HEK293 (cell line): Measurements from ENCODE around the gene SCFD2.

Source experiments
- CTCF ChIA-PET: fragments of 350-600 bp; formaldehyde crosslinking; extraction: SDS; loops from one replicate; lab custom pipeline; 2021; ENCODE audit warnings: antibody characterized with exemption; lab: Yijun Ruan, JAX
- POLR2A ChIA-PET: fragments of 300-600 bp; formaldehyde crosslinking; extraction: SDS; loops from one replicate; lab custom pipeline; 2020; ENCODE audit warnings: antibody characterized with exemption, inconsistent platforms; lab: Yijun Ruan, JAX
- H3K27ac ChIP-seq: fragments of 200-500 bp; sonication (Bioruptor generic); 2 replicates; pipeline ENCODE4 v1.5.1; 2014; ENCODE audit warnings: low read depth, low read length, control low read depth, inconsistent platforms; ENCODE audit errors: extremely low read depth
- H3K36me3 ChIP-seq, 2 experiments: fragments of 200-500 bp in 1 of 2; sonication (Bioruptor generic) in 1 of 2; 1 replicate in 1 of 2; 2 replicates in 1 of 2; pipeline ENCODE4 v1.5.1; 2014 to 2017; ENCODE audit warnings: inconsistent platforms in 2 of 2, low read length in 2 of 2; ENCODE audit not compliant: control insufficient read depth in 2 of 2, insufficient read depth in 1 of 2
- H3K4me1 ChIP-seq: fragments of 200-500 bp; sonication (Bioruptor generic); 2 replicates; pipeline ENCODE4 v1.5.1; 2014; ENCODE audit warnings: mild to moderate bottlenecking, low read length, inconsistent platforms; ENCODE audit not compliant: control insufficient read depth, insufficient read depth
- H3K4me3 ChIP-seq: 2 replicates; pipeline ENCODE4 v1.5.1; 2011; ENCODE audit warnings: low read depth, mild to moderate bottlenecking, control low read depth, low read length, moderate library complexity
- H3K9me3 ChIP-seq: fragments of 200-500 bp; sonication (Bioruptor generic); 2 replicates; pipeline ENCODE4 v1.5.1; 2014; ENCODE audit warnings: low read depth, low read length, inconsistent platforms; ENCODE audit not compliant: control insufficient read depth, insufficient read depth
- BCL11B ChIP-seq: fragments of 450-650 bp; formaldehyde crosslinking; IDR thresholded peaks from 2 replicates; pipeline ENCODE4 v1.5.1; 2016; ENCODE audit warnings: low read depth, missing biosample characterization, missing genetic modification characterization
- GFI1B ChIP-seq: fragments of 450-650 bp; formaldehyde crosslinking; IDR thresholded peaks from 2 replicates; pipeline ENCODE4 v1.5.1; 2016; ENCODE audit warnings: missing biosample characterization, missing genetic modification characterization
- HOXC10 ChIP-seq: sonication (generic); formaldehyde crosslinking; IDR thresholded peaks from 2 replicates; pipeline ENCODE4 v1.8.1; 2023; ENCODE audit warnings: mild to moderate bottlenecking, missing genetic modification reagents
- OSR2 ChIP-seq: fragments of 450-650 bp; formaldehyde crosslinking; IDR thresholded peaks from 2 replicates; pipeline ENCODE4 v1.5.1; 2016; ENCODE audit warnings: missing biosample characterization, missing genetic modification characterization
- SETDB1 ChIP-seq: IDR thresholded peaks from one replicate; pipeline ENCODE4 v1.6.1; 2017; ENCODE audit warnings: mild to moderate bottlenecking, low read length, moderate library complexity, mixed read lengths; ENCODE audit not compliant: insufficient read length
- SP2 ChIP-seq: fragments of 450-650 bp; formaldehyde crosslinking; IDR thresholded peaks from 2 replicates; pipeline ENCODE4 v1.5.1; 2016; ENCODE audit warnings: missing biosample characterization, missing genetic modification characterization
- ZBTB17 ChIP-seq: fragments of 450-650 bp; formaldehyde crosslinking; IDR thresholded peaks from 2 replicates; pipeline ENCODE4 v1.5.1; 2016; ENCODE audit warnings: missing biosample characterization, missing genetic modification characterization
- ZNF19 ChIP-seq: fragments of 450-650 bp; formaldehyde crosslinking; IDR thresholded peaks from 2 replicates; pipeline ENCODE4; 2016; ENCODE audit warnings: missing biosample characterization, missing genetic modification characterization, low read depth
- ZNF202 ChIP-seq: fragments of 450-650 bp; formaldehyde crosslinking; IDR thresholded peaks from 2 replicates; pipeline ENCODE4 v1.5.1; 2016; ENCODE audit warnings: missing biosample characterization, missing genetic modification characterization, borderline replicate concordance
- ZNF366 ChIP-seq: fragments of 450-650 bp; formaldehyde crosslinking; conservative IDR thresholded peaks from 2 replicates; pipeline ENCODE4 v1.5.1; 2016; ENCODE audit warnings: missing biosample characterization, missing genetic modification characterization
- ZNF549 ChIP-seq: fragments of 450-650 bp; IDR thresholded peaks from 2 replicates; pipeline ENCODE4 v1.5.1; 2018; ENCODE audit warnings: missing biosample characterization, missing genetic modification characterization, mild to moderate bottlenecking, inconsistent platforms, moderate library complexity
- ZNF558 ChIP-seq: fragments of 450-650 bp; formaldehyde crosslinking; IDR thresholded peaks from 2 replicates; pipeline ENCODE4 v1.5.1; 2016; ENCODE audit warnings: missing biosample characterization, missing genetic modification characterization
- ZNF600 ChIP-seq: fragments of 450-650 bp; formaldehyde crosslinking; IDR thresholded peaks from 2 replicates; pipeline ENCODE4 v1.5.1; 2016; ENCODE audit warnings: missing biosample characterization, missing genetic modification characterization
- ZNF610 ChIP-seq: fragments of 450-650 bp; formaldehyde crosslinking; IDR thresholded peaks from 2 replicates; pipeline ENCODE4 v1.5.1; 2016; ENCODE audit warnings: missing biosample characterization, missing genetic modification characterization, borderline replicate concordance
- ZNF76 ChIP-seq: fragments of 450-650 bp; formaldehyde crosslinking; IDR thresholded peaks from 2 replicates; pipeline ENCODE4; 2016; ENCODE audit warnings: low read depth, missing biosample characterization, missing genetic modification characterization, borderline replicate concordance
- ZNF791 ChIP-seq: fragments of 450-650 bp; formaldehyde crosslinking; IDR thresholded peaks from 2 replicates; pipeline ENCODE4 v1.5.1; 2016; ENCODE audit warnings: missing biosample characterization, missing genetic modification characterization
- ZSCAN16 ChIP-seq: fragments of 450-650 bp; formaldehyde crosslinking; IDR thresholded peaks from 2 replicates; pipeline ENCODE4 v1.5.1; 2016; ENCODE audit warnings: missing biosample characterization, missing genetic modification characterization
- ZSCAN23 ChIP-seq: fragments of 450-650 bp; formaldehyde crosslinking; IDR thresholded peaks from 2 replicates; pipeline ENCODE4 v1.5.1; 2016; ENCODE audit warnings: missing biosample characterization, missing genetic modification characterization
- TF ChIP-seq, protein P1 (sequence below): fragments of 450-650 bp; formaldehyde crosslinking; IDR thresholded peaks from 2 replicates; pipeline ENCODE4 v1.5.1; 2016; ENCODE audit warnings: missing biosample characterization, missing genetic modification characterization
- TF ChIP-seq, protein P2 (sequence below): sonication (generic); formaldehyde crosslinking; IDR thresholded peaks from 2 replicates; pipeline ENCODE4 v1.8.1; 2022; ENCODE audit warnings: mild to moderate bottlenecking, moderate library complexity, missing genetic modification reagents
- TF ChIP-seq, protein P3 (sequence below): fragments of 450-650 bp; formaldehyde crosslinking; IDR thresholded peaks from 2 replicates; pipeline ENCODE4 v1.5.1; 2016; ENCODE audit warnings: missing biosample characterization, missing genetic modification characterization
- TF ChIP-seq, protein P4 (sequence below): fragments of 450-650 bp; formaldehyde crosslinking; optimal IDR thresholded peaks from 2 replicates; pipeline ENCODE3; 2016; ENCODE audit warnings: missing biosample characterization, mild to moderate bottlenecking, missing genetic modification characterization
- TF ChIP-seq, protein P5 (sequence below): fragments of 450-650 bp; formaldehyde crosslinking; IDR thresholded peaks from 2 replicates; pipeline ENCODE4 v1.5.1; 2016; ENCODE audit warnings: missing biosample characterization, missing genetic modification characterization
- TF ChIP-seq, protein P6 (sequence below): fragments of 450-650 bp; formaldehyde crosslinking; IDR thresholded peaks from 2 replicates; pipeline ENCODE4 v1.5.1; 2017; ENCODE audit warnings: missing biosample characterization, missing genetic modification characterization

The SCFD2 gene

DNA sequence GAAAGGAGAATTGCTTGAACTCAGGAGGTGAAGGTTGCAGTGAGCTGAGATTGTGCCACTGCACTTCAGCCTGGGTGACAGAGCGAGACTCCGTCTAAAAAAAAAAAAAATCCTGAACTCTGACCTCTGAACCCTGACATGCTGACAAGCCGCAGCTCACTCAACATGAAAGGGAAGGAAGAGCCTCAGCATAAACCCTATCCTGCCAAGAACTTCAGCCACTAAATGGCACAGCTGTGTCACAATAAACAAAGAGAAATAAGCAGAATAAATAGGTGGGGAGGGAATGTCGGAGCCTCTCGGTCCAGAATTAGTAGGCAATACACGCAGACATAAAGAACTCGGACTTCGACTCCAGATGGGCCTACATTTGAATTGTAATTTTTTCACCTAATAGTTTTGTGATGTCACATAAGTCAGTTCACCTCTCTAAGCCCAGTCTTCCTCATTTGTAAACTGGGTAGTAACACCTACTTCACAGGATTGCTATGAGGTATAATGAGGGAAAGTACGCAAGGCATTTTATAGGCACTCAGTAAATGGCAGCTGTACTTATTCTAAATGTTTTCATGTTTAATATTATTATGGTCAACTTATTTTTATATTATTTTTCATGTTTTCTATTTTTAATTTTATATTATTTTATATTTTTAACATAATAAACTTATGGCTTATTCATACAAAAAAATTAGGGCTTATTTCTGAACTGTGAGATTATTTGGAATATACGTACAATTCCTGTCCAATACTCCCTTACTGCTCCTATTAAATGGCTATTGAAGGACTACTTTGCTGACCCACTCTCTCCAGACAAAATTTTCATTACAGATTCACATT is 243.4 kb downstream of the SCFD2 start (continued):
- no peak for TF ChIP-seq ZNF549 (tag by site-specific recombination)
- no peak for TF ChIP-seq ZNF76
- no peak for TF ChIP-seq GFI1B
- TF ChIP-seq, protein P1, sequence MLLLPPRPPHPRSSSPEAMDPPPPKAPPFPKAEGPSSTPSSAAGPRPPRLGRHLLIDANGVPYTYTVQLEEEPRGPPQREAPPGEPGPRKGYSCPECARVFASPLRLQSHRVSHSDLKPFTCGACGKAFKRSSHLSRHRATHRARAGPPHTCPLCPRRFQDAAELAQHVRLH (tag by site-specific recombination): no peak
- TF ChIP-seq ZNF19 (tag by site-specific recombination): no peak
- TF ChIP-seq ZBTB17 (tag by site-specific recombination): no peak
- no peak for TF ChIP-seq SP2 (tag by site-specific recombination)
- TF ChIP-seq ZNF558 (tag by site-specific recombination): no peak
- TF ChIP-seq, protein P2, sequence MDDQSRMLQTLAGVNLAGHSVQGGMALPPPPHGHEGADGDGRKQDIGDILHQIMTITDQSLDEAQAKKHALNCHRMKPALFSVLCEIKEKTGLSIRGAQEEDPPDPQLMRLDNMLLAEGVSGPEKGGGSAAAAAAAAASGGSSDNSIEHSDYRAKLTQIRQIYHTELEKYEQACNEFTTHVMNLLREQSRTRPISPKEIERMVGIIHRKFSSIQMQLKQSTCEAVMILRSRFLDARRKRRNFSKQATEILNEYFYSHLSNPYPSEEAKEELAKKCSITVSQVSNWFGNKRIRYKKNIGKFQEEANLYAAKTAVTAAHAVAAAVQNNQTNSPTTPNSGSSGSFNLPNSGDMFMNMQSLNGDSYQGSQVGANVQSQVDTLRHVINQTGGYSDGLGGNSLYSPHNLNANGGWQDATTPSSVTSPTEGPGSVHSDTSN (CRISPR knock-in tag): no peak
- no peak for TF ChIP-seq ZNF600 (tag by site-specific recombination)
- no peak for TF ChIP-seq ZNF366 (tag by site-specific recombination)

DNA sequence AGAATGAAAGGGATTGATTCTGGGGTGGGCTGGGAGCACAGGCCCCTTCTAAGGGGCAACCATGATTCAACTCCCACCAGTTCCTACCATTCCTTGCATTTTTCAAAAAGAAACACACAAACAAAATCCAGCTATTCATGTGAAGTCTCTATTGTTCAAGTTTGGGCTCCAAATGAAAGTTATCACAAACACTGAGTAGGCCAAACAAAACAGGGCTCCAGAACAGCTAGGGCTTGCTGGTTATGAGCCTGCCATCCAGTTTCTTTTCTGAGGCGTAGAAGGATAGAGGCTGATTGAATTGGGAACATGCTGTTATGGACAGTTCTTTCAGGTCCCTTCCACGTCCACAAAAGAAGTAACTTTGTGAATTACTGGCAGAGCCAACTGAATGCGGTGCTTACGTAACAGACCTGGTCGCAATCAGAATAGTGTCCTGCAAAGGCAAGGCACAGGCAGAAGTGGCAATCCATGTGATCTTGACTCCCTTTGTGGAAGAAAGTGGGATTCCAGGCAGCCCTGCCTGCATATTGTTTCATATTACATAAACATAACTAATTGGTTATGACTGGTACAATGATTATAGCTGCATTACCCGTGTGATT is 244.5 kb downstream of the SCFD2 start:
- POLR2A ChIA-PET: no interaction called here
- CTCF ChIA-PET: no interaction called here
- no peaks in the 10 kb centered on the region for H3K9me3 ChIP-seq
- TF ChIP-seq SETDB1 (no peak), ZNF791 (tag by site-specific recombination) (no peak), OSR2 (tag by site-specific recombination) (no peak)
- TF ChIP-seq, protein P3, sequence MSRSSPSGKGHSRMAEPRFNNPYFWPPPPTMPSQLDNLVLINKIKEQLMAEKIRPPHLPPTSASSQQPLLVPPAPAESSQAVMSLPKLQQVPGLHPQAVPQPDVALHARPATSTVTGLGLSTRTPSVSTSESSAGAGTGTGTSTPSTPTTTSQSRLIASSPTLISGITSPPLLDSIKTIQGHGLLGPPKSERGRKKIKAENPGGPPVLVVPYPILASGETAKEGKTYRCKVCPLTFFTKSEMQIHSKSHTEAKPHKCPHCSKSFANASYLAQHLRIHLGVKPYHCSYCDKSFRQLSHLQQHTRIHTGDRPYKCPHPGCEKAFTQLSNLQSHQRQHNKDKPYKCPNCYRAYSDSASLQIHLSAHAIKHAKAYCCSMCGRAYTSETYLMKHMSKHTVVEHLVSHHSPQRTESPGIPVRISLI (tag by site-specific recombination): no peak
- TF ChIP-seq, protein P4, sequence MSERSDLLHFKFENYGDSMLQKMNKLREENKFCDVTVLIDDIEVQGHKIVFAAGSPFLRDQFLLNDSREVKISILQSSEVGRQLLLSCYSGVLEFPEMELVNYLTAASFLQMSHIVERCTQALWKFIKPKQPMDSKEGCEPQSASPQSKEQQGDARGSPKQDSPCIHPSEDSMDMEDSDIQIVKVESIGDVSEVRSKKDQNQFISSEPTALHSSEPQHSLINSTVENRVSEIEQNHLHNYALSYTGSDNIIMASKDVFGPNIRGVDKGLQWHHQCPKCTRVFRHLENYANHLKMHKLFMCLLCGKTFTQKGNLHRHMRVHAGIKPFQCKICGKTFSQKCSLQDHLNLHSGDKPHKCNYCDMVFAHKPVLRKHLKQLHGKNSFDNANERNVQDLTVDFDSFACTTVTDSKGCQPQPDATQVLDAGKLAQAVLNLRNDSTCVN: no peak
- TF ChIP-seq, all 188 proteins: peak for 0
- Histone ChIP-seq H3K36me3 (no peaks in the 10 kb centered on the region), H3K4me1 (no peaks in the 10 kb centered on the region), H3K27ac (no peak overlapping the region), H3K4me3 (no peak overlapping the region)

DNA sequence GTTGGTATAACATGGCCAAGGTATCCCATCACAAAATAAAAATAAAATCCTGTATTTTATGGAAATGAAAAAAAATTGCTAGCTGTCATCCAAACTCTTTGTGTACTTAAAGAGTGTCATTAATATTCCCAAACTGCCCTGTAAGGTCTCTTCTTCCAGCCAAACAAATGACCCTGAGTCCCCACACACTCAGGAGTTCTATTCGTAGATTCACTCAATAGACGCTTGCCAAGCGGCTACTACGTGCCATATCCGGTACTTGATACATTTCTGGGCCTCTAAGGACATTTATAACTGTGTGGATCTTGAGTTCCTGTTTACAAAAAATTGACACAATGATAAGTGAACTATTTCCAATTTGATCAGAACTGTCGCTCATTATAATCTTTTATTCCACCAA is 245.1 kb downstream of the SCFD2 start:
- Histone ChIP-seq H3K36me3 (no peaks in the 10 kb centered on the region), H3K27ac (no peak overlapping the region), H3K9me3 (no peaks in the 10 kb centered on the region), H3K4me1 (no peaks in the 10 kb centered on the region), H3K4me3 (no peak overlapping the region)
- POLR2A ChIA-PET: no interaction called here
- CTCF ChIA-PET: no interaction called here
- TF ChIP-seq ZNF610 (tag by site-specific recombination) (no peak), SP2 (tag by site-specific recombination) (no peak), ZNF202 (tag by site-specific recombination) (no peak), BCL11B (tag by site-specific recombination) (no peak), ZSCAN16 (tag by site-specific recombination) (no peak), HOXC10 (no peak), ZSCAN23 (tag by site-specific recombination) (no peak)
- TF ChIP-seq, protein P5, sequence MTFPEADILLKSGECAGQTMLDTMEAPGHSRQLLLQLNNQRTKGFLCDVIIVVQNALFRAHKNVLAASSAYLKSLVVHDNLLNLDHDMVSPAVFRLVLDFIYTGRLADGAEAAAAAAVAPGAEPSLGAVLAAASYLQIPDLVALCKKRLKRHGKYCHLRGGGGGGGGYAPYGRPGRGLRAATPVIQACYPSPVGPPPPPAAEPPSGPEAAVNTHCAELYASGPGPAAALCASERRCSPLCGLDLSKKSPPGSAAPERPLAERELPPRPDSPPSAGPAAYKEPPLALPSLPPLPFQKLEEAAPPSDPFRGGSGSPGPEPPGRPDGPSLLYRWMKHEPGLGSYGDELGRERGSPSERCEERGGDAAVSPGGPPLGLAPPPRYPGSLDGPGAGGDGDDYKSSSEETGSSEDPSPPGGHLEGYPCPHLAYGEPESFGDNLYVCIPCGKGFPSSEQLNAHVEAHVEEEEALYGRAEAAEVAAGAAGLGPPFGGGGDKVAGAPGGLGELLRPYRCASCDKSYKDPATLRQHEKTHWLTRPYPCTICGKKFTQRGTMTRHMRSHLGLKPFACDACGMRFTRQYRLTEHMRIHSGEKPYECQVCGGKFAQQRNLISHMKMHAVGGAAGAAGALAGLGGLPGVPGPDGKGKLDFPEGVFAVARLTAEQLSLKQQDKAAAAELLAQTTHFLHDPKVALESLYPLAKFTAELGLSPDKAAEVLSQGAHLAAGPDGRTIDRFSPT (tag by site-specific recombination): no peak
- TF ChIP-seq, protein P6, sequence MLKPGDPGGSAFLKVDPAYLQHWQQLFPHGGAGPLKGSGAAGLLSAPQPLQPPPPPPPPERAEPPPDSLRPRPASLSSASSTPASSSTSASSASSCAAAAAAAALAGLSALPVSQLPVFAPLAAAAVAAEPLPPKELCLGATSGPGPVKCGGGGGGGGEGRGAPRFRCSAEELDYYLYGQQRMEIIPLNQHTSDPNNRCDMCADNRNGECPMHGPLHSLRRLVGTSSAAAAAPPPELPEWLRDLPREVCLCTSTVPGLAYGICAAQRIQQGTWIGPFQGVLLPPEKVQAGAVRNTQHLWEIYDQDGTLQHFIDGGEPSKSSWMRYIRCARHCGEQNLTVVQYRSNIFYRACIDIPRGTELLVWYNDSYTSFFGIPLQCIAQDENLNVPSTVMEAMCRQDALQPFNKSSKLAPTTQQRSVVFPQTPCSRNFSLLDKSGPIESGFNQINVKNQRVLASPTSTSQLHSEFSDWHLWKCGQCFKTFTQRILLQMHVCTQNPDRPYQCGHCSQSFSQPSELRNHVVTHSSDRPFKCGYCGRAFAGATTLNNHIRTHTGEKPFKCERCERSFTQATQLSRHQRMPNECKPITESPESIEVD (tag by site-specific recombination): no peak
